Right lobe of liver (tissue), 6 donors: ENCODE data around the gene AMBRA1. TPM values are rescaled to one million over a fixed set of nuclear protein-coding genes. Genes with fewer than 3 reads are reported as not detected.
A peak's percentile ranks its signal among the peaks of the same experiment; 100 is the strongest.

ENCODE experiments used
- ATAC-seq, 4 donors: fragments of 200-7000 bp; cut with Tn5 transposase; one replicate each; pipeline ENCODE4 v1.9.1; 2020; ENCODE audit warnings: mild to moderate bottlenecking in 4 of 4, moderate library complexity in 4 of 4
- DNase-seq, 3 donors: peaks; one replicate each; pipeline ENCODE4 v3.0.0-alpha.2; 2020
- H3K27ac ChIP-seq, 3 donors: fragments of 200-600 bp; one replicate each; pipeline ENCODE4 v1.8.0; 2022
- H3K27me3 ChIP-seq, 2 donors: fragments of 200-600 bp; one replicate each; pipeline ENCODE4 v1.8.0; 2022
- H3K36me3 ChIP-seq, 4 donors: fragments of 200-600 bp; sonication (generic) in 1 of 4; one replicate each; pipeline versions ENCODE4 v1.5.1 to v1.8.0; 2017 to 2022; ENCODE audit warnings: control low read depth in 1 of 4
- H3K4me1 ChIP-seq, 4 donors: fragments of 200-600 bp; sonication (generic) in 1 of 4; one replicate each; pipeline versions ENCODE4 v1.5.1 to v1.8.0; 2017 to 2022; ENCODE audit warnings: control low read depth in 1 of 4
- H3K4me3 ChIP-seq, 3 donors: fragments of 200-600 bp; one replicate each; pipeline ENCODE4 v1.8.0; 2022
- H3K9me3 ChIP-seq, 4 donors: fragments of 200-600 bp; sonication (generic) in 1 of 4; one replicate each; pipeline versions ENCODE4 v1.5.1 to v1.8.0; 2017 to 2022; ENCODE audit warnings: control low read depth in 1 of 4
- CTCF ChIP-seq, 4 donors: fragments of 200-600 bp in 3 of 4; fragments of 450-650 bp in 1 of 4; IDR thresholded peaks; one replicate each; pipeline versions ENCODE4 v1.5.1 to v1.8.0; 2016 to 2022; ENCODE audit warnings: antibody characterized with exemption in 4 of 4, mild to moderate bottlenecking in 2 of 4
- POLR2A ChIP-seq: fragments of 450-650 bp; IDR thresholded peaks from one replicate; pipeline ENCODE4 v1.6.1; 2017; ENCODE audit warnings: antibody characterized with exemption, mild to moderate bottlenecking
- WGBS: methylation state at CpG from one replicate; pipeline ENCODE4 v1.1.6; 2018; ENCODE audit warnings: low coverage, low lambda C conversion rate; ENCODE audit not compliant: insufficient coverage; ENCODE audit errors: missing lambda C conversion rate; 5-methylcytosine and 5-hydroxymethylcytosine counted together
- intact Hi-C, 2 donors: fragments of 100-400 bp; cut with DNase I; formaldehyde crosslinking; loops; one replicate each; pipeline versions ENCODE4 v1.11.2 to v1.14.1; 2022
- total RNA-seq, 6 experiments: library from RNA; depleted of rRNA in 2 of 6; stranded (reverse); fragments of >200 nt in 2 of 6; fragmentation: NEBNext Ultra II Directional in 3 of 6; extraction: Animal tissue kit (Norgen Biotek cat#: 25700) in 3 of 6; gene quantifications; one replicate each; pipeline versions ENCODE4 v1.1.0 to v1.2.4, GENCODE V29; 2016 to 2023
- donor health status: DM: no; HTN: yes; CAD: no.
- donor health status: DM: no; HTN: no; CAD: no.
- donor health status: DM: no; HTN: no; CAD: no.
- donor health status: DM: no; HTN: yes; CAD: no.
- donor health status: DM: no; HTN: yes; CAD: no.

The AMBRA1 gene
- total RNA-seq, 6 experiments from 2014 or later, result 11.0 to 15.7 (median 13.6) TPM

DNA sequence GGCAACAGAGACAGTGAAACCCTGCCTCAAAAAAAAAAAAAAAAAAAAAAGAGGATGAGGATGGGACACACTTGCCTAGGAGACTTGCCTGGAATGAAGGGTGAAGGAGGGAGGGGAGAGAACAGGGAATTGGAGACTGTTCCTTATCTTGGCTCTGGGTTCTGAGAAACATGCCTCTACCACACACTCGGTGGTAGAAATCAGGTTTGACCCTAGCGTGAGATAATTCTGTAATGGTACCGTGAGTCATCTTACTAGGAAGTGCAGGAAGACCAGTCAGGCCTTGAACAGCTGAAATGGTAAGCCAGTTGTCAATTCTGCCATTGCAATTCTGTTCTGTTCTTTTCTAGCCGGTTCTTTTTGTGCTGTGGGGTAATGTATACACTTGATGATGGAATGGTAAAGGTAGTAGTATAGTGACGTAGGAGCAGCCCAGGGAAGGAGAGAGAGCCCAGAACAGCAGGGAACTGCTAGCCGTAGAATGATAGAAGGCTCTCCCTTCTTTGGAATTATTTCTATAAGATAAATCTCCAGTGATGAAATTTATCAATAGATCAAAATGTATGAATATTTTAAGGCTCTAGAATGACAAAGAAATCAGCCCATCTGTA lies 3.9 kb upstream of the AMBRA1 start:
- intact Hi-C loops, result no loop called here
- no peak for DNase-seq
- no peaks in the 10 kb centered on the region for H3K27me3 ChIP-seq
- TF ChIP-seq POLR2A (no peak), CTCF (IDR thresholded peaks at IDR 0.05) (no peak)
- ATAC-seq, result no peak
- no peaks in the 10 kb centered on the region for H3K36me3 ChIP-seq
- WGBS, result 78% methylated on average over 6 of the region's 6 CpGs
- no peak overlapping the region for H3K27ac ChIP-seq
- no peaks in the 10 kb centered on the region for H3K9me3 ChIP-seq
- H3K4me1 ChIP-seq, result peaks cover 0 to 30% (median 0%) of the 10 kb centered on the region in 4 donors
- no peak overlapping the region for H3K4me3 ChIP-seq

GRCh38 chr11:46597155-46597554 lies 3.3 kb upstream of the AMBRA1 start:
- intact Hi-C loops, result no loop called here
- Histone ChIP-seq H3K4me1 (peaks cover 0 to 36% (median 0%) of the 10 kb centered on the region in 4 donors), H3K9me3 (no peaks in the 10 kb centered on the region), H3K27ac (no peak overlapping the region), H3K4me3 (no peak overlapping the region), H3K27me3 (no peaks in the 10 kb centered on the region), H3K36me3 (no peaks in the 10 kb centered on the region)
- ATAC-seq, result peak in 2 of 4 donors; percentile 47 to 49
- no peak for TF ChIP-seq POLR2A
- TF ChIP-seq CTCF (IDR thresholded peaks at IDR 0.05), result no peak
- peak in 1 of 3 donors; percentile 48 for DNase-seq
- WGBS, result 11% methylated on average over 1 of the region's 1 CpG

GRCh38 chr11:46594785-46595184 lies 962 bp upstream of the AMBRA1 start:
- TF ChIP-seq CTCF (IDR thresholded peaks at IDR 0.05) (no peak), POLR2A (no peak)
- Histone ChIP-seq H3K4me1 (peaks cover 0 to 46% (median 4%) of the 10 kb centered on the region in 4 donors), H3K27me3 (no peaks in the 10 kb centered on the region), H3K27ac (peak overlapping the region in 1 of 3 donors; percentile 82), H3K4me3 (no peak overlapping the region), H3K9me3 (no peaks in the 10 kb centered on the region), H3K36me3 (no peaks in the 10 kb centered on the region)
- whole genome bisulfite sequencing, result 95% methylated on average over 10 of the region's 10 CpGs
- DNase-seq, result no peak
- intact Hi-C loops, result no loop called here
- ATAC-seq, result no peak

DNA sequence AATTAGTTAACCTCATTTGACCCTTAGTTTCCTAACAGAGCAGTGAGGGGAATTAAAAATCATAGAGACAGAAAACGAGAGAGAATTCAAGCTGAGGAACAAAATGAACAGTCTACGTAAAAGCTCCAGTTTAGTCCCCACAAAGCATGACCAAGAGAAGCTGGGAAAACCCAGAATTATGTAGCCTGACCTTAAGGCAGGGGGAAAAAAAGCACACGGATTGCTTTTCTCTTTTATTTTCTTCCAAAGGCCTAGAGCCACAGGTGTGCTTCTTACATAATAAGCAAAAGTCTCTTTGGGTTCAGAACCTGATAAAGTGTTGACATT lies 514 bp upstream of the AMBRA1 start:
- Histone ChIP-seq H3K9me3 (no peaks in the 10 kb centered on the region), H3K4me1 (peaks cover 0 to 46% (median 4%) of the 10 kb centered on the region in 4 donors), H3K36me3 (no peaks in the 10 kb centered on the region), H3K27me3 (no peaks in the 10 kb centered on the region), H3K27ac (peak overlapping the region; percentile 51 to 82 (median 67)), H3K4me3 (peak overlapping the region; percentile 76 to 99 (median 91))
- intact Hi-C loops, result no loop called here
- ATAC-seq (no peak), DNase-seq (no peak)
- TF ChIP-seq POLR2A, result no peak
- TF ChIP-seq CTCF (IDR thresholded peaks at IDR 0.05), result no peak
- WGBS, result 12% methylated on average over 3 of the region's 3 CpGs
